HG03469 (cell line): ENCODE data around the gene RAX2.

Experiments
- ATAC-seq: cut with Tn5 transposase; IDR thresholded peaks from one replicate; pipeline ENCODE4 v1.9.1; 2021; ENCODE audit warnings: mild to moderate bottlenecking, moderate library complexity, moderate number of reproducible peaks; ENCODE audit not compliant: unreplicated experiment

Gene RAX2

GRCh38 chr19:3733549-3734309 lies 38.3 kb downstream of the RAX2 start:
- ATAC-seq: no peak

GRCh38 chr19:3732108-3732507 lies 39.9 kb downstream of the RAX2 start:
- no peak for ATAC-seq

GRCh38 chr19:3730457-3730958 lies 41.5 kb downstream of the RAX2 start:
- no peak for ATAC-seq

DNA sequence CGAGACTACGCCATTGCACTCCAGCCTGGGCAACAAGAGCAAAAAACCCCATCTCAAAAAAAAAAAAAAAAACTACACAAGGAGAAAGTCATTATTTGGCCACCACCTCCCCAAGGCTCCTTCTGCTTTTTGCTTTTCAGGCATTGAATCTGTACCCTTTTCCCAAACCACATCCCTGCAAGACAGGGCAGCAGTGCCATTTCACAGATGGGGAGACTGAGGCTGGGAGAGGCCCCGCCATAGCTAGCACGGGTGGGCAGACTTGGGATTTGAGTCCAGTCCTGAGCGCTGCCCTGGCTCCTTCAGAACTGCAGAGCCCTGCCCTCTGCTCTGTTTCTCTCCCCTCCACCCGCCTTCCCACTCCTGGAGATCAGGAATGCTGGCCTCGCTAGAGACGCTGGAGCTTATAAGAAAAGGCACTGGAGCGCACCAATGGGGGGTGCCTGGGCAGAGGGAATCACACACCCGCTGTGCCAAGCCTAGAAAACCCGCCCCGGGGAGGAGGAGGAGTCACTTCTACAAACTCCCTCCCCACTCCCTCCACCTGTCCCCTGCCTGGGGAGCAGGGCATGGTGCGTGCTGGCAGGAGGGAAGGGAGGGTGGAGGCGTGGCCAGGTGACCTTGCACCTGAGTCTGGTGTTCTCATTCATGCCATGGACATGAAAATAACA lies 46.3 kb downstream of the RAX2 start:
- ATAC-seq: no peak

DNA sequence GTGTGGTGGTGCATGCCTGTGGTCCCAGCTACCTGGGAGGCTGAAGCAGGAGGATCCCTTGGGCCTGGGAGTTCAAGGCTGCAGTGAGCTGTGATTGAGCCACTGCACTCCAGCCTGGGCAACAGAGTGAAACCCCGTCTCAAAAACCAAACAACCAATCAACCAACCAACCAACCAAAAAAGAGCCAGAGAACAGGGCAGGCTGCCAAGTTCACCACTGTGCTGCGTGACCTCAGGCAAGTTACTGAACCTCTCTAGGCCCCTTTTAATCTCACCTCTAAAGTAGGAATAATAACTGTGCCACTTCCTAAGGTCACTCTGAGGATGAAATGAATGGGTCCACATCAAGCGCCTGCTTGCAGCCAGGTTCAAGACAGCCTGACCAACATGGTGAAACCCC lies 46.9 kb downstream of the RAX2 start:
- no peak for ATAC-seq

DNA sequence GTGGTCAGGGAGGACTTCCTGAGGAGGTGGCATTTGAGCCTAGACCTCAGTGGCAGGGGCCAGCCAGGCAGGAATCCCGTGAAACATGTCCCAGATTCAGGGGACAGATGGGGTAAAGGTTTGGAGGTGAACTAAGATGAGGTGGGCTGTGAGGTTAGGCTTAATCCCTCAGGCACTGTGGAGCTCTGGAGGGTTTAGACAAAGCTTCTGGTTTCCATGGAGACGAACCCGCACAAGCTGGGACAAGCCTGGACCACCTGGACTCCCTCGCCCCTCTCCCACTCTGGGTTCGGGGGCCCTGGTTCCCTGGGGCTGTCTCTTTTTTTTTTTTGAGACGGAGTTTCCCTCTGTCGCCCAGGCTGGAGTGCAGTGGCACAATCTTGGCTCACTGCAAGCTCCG lies 48.1 kb downstream of the RAX2 start:
- ATAC-seq: no peak

- no peak for ATAC-seq
Observed at GRCh38 chr19:3723110-3723488, 48.9 kb downstream of the RAX2 start.

- no peak for ATAC-seq
Observed at GRCh38 chr19:3722443-3723109, 49.5 kb downstream of the RAX2 start.

DNA sequence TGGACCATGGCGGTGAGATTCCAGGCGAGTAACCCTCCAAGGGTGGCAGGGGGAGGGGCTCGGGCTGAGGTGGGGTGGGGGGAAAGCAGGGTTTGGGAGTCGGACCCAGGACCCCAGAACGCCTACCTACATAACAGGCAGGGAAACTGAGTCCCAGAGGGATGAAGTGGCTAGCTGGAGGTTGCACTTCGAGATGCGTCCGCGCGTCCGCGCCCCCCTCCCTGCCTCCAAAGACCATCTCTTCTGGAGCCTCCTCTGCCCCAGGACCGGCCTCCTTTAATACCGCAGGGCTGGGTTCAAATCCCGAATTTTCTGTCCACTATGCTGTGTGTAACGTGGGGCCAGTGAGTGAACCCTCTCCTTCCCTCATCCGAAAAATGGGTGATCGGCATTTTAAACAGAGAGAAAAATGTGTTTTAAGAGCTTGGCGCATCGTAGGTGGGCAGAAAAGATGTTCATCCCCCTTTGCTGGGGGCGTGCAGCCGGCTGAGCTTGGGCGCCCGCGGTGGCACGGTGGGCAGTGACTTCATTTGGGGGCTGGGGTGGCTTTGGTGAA lies 50.1 kb downstream of the RAX2 start:
- no peak for ATAC-seq

GRCh38 chr19:3721131-3721886 lies 50.7 kb downstream of the RAX2 start:
- ATAC-seq: no peak

- ATAC-seq: no peak
Observed at GRCh38 chr19:3720349-3720917, 51.6 kb downstream of the RAX2 start.

- no peak for ATAC-seq
Observed at GRCh38 chr19:3719868-3720267, 52.2 kb downstream of the RAX2 start.
